WERI-Rb-1 (cell line): Measurements from ENCODE around the gene TRIB2.

Source experiments
- DNase-seq: peaks from one replicate; pipeline ENCODE4 v3.0.0-alpha.2; 2020
- H3K27ac ChIP-seq: fragments of 250-450 bp; sonication (Bioruptor Pico); 2 replicates; pipeline ENCODE4 v1.5.1; 2020; ENCODE audit warnings: mild to moderate bottlenecking, moderate library complexity
- H3K27me3 ChIP-seq: fragments of 250-450 bp; sonication (Bioruptor Pico); 2 replicates; pipeline ENCODE4 v1.5.1; 2021; ENCODE audit warnings: mild to moderate bottlenecking, low read depth, moderate library complexity; ENCODE audit not compliant: insufficient read depth, severe bottlenecking
- H3K36me3 ChIP-seq: fragments of 250-450 bp; sonication (Bioruptor Pico); 2 replicates; pipeline ENCODE4 v1.5.1; 2020; ENCODE audit warnings: mild to moderate bottlenecking, moderate library complexity
- H3K4me3 ChIP-seq: 2 replicates; pipeline ENCODE4 v1.5.1; 2011; ENCODE audit warnings: low read depth, mild to moderate bottlenecking, control low read depth, low read length
- H3K9me3 ChIP-seq: fragments of 250-450 bp; sonication (Bioruptor Pico); 2 replicates; pipeline ENCODE4 v1.5.1; 2021; ENCODE audit warnings: mild to moderate bottlenecking, moderate library complexity; ENCODE audit not compliant: severe bottlenecking
- CTCF ChIP-seq: IDR thresholded peaks from 2 replicates; pipeline ENCODE4 v1.5.1; 2011; ENCODE audit warnings: low read depth, mild to moderate bottlenecking, control low read depth, inconsistent platforms, low read length

Gene TRIB2

GRCh38 chr2:12778811-12779579, 62.3 kb downstream of the TRIB2 start:
- Histone ChIP-seq H3K4me3 (no peak overlapping the region), H3K36me3 (no peaks in the 10 kb centered on the region), H3K27ac (no peak overlapping the region), H3K27me3 (no peaks in the 10 kb centered on the region), H3K9me3 (no peaks in the 10 kb centered on the region)
- no peak for DNase-seq
- TF ChIP-seq CTCF = no peak

GRCh38 chr2:12781329-12781728, 64.6 kb downstream of the TRIB2 start:
- no peaks in the 10 kb centered on the region for H3K27me3 ChIP-seq
- no peaks in the 10 kb centered on the region for H3K9me3 ChIP-seq
- no peak for TF ChIP-seq CTCF
- H3K36me3 ChIP-seq = no peaks in the 10 kb centered on the region
- no peak for DNase-seq
- no peak overlapping the region for H3K4me3 ChIP-seq
- H3K27ac ChIP-seq = no peak overlapping the region

- H3K36me3 ChIP-seq = no peaks in the 10 kb centered on the region
- H3K4me3 ChIP-seq = no peak overlapping the region
- H3K9me3 ChIP-seq = no peaks in the 10 kb centered on the region
- DNase-seq = no peak
- no peaks in the 10 kb centered on the region for H3K27me3 ChIP-seq
- H3K27ac ChIP-seq = no peak overlapping the region
- TF ChIP-seq CTCF = no peak
Observed at GRCh38 chr2:12787891-12788801, 71.4 kb downstream of the TRIB2 start.

GRCh38 chr2:12791906-12792305, 75.2 kb downstream of the TRIB2 start:
- H3K4me3 ChIP-seq = no peak overlapping the region
- no peaks in the 10 kb centered on the region for H3K9me3 ChIP-seq
- no peak overlapping the region for H3K27ac ChIP-seq
- H3K36me3 ChIP-seq = no peaks in the 10 kb centered on the region
- DNase-seq = no peak
- H3K27me3 ChIP-seq = no peaks in the 10 kb centered on the region
- TF ChIP-seq CTCF = no peak
